Activated CD4-positive, alpha-beta T cell treated with anti-CD3 and anti-CD28 coated beads for 48 hours (primary cell): Measurements from ENCODE around the gene MED9.
"Not testable (repeated sequence)": the region's sequence is repeated elsewhere in the genome, so short reads cannot be mapped to it uniquely, and the experiment has no call there.

Experiments used
- DNase-seq: peaks from one replicate; pipeline ENCODE4 v3.0.0-alpha.2; 2020

The MED9 gene

DNA sequence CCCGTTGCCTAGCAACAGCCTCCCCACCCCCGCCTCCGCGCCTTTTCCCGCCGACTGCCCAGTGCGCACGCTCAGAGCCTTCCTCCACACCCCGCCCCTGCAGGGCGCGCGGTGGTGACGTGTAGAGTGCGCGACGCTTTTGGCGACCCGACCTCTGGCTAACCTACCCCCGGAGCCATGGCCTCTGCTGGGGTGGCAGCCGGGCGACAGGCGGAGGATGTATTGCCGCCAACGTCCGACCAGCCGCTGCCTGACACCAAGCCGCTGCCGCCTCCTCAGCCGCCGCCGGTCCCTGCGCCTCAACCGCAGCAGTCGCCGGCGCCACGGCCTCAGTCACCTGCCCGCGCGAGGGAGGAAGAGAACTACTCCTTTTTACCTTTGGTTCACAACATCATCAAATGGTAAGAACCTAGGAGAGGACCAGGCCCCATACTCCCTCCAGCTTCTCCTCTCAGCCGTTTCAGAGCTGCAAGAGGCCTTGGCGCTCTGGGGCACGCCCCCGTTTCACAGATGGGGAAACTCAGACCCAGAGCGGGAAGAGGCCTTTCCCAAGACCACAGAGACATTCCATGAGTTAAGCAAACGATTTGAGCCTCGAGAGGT, at the start of gene MED9:
Gene MED9 (plus strand): TSS at position 136 of the 603 bp plus-strand sequence. CDS start 42 bp downstream, at position 178.
- peak; percentile 97 for DNase-seq

- DNase-seq = no peak
Measured at GRCh38 chr17:17429222-17429621, 47.6 kb upstream of the MED9 start.

DNA sequence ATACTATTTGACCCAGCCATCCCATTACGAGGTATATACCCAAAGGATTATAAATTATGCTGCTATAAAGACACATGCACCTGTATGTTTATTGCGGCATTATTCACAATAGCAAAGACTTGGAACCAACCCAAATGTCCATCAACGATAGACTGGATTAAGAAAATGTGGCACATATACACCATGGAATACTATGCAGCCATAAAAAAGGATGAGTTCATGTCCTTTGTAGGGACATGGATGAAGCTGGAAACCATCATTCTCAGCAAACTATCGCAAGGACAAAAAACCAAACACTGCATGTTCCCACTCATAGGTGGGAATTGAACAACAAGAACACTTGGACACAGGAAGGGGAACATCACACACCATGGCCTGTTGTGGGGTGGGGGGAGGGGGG, 45.9 kb upstream of the MED9 start:
- not testable (repeated sequence) for DNase-seq

- no peak for DNase-seq
Measured at GRCh38 chr17:17431605-17432004, 45.2 kb upstream of the MED9 start.

- no peak for DNase-seq
Measured at GRCh38 chr17:17433000-17433703, 43.6 kb upstream of the MED9 start.

- no peak for DNase-seq
Measured at GRCh38 chr17:17434477-17434876, 42.3 kb upstream of the MED9 start.

- no peak for DNase-seq
Measured at GRCh38 chr17:17435323-17435722, 41.5 kb upstream of the MED9 start.

DNA sequence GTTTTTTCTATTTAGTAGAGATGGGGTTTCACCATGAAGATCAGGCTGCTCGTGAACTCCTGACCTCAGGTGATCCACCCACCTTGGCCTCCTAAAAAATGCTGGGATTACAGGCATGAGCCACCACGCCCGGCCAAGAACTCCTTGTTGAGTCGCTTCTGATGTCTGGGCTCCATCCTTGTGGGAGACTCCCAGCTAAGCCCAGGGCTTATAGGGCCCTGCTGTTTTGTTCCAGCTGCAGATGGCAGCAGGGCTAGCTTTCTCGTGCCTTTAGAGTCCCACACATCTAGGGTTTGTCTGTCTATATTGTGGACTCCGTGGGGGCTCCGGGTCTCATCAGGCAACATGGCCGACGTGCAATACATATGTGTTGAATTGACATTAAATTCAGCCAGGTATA, 39.3 kb upstream of the MED9 start:
- no peak for DNase-seq

GRCh38 chr17:17437893-17438292, 38.9 kb upstream of the MED9 start:
- no peak for DNase-seq

- peak; percentile 85 for DNase-seq
Measured at GRCh38 chr17:17440010-17440843, 36.6 kb upstream of the MED9 start.

DNA sequence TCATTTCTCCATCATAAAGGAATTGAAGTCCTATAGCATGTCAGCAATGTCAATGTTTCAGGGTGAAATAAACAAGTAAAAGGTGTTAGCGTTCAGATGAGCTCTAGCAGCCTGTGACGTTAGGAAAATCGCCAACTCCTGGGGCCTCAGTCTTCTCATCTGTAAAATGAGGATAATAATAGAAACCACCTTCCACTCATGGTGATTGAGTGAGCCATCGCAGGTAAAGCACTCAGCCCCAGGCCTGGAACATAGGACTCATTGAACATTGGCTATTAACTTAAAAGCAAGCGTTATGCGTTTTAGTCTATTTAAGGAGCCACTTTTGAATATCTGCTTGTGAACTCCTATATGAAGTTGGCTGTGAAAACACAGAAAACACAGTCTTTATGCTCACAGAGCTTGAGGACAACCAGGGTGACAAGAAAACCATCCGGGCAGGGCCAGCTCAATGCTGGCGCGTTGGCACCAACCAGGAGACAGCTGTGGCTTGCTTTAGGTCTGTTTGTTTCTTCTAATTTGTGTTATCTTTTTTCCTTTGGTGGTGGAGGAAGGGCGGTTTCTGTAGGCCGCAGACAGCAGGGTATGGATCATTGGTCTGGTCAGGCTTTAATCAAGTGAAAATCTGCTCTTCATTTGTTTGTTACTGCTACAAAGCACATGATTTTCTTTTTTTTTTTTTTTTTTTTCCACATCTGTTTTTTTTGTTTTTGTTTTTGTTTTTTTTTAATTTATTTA, 35.7 kb upstream of the MED9 start:
- DNase-seq = no peak

DNA sequence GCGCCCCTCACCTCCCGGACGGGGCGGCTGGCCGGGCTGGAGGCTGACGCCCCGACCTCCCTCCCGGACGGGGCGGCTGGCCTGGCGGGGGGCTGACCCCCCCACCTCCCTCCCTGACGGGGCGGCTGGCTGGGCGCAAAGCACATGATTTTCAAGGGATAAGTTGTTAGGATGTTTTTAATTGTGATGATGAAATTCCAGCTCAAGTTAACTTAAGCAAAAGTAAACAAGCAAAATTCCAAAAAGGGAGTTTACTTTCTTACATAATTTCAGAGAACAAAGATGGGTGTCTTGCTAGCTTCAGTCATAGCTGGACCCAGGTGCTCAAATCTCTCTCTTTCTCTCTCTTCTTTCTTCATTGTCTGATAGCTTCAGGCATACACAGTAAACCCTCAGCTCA, 33.6 kb upstream of the MED9 start:
- DNase-seq = no peak

DNA sequence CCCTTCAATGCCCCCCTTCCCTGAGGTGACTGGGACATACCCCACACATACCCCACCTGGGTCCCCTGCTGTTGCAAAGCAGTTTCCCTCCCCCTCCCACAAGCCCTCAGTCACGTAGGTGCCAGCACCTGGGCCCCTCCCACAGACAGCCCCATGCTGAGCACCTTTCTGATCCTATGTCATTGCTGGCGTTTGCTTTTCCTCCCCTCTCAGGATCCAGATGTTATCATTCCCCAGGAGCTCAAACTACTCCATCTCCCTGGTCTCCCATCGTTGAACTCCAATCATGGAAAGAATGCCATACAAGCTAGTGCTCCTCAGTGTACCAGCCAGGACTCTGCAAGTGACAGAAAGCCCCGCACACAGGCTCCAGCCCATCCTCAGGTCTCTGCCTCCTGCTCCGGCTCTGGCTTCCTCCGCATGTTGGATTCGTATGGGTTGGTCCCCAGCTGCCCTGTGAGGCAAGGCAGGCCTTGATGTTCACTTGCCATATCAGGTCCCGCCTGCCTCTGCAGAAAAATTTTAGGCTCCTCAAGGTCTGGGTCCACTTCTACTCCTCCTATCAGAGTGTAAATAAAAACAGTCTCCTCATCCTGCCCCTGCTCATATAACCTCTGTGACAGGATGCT, 31.4 kb upstream of the MED9 start:
- DNase-seq = no peak

- no peak for DNase-seq
Measured at GRCh38 chr17:17445925-17446665, 30.7 kb upstream of the MED9 start.

- DNase-seq = no peak
Measured at GRCh38 chr17:17446666-17447155, 30.1 kb upstream of the MED9 start.

- no peak for DNase-seq
Measured at GRCh38 chr17:17447264-17447663, 29.5 kb upstream of the MED9 start.

DNA sequence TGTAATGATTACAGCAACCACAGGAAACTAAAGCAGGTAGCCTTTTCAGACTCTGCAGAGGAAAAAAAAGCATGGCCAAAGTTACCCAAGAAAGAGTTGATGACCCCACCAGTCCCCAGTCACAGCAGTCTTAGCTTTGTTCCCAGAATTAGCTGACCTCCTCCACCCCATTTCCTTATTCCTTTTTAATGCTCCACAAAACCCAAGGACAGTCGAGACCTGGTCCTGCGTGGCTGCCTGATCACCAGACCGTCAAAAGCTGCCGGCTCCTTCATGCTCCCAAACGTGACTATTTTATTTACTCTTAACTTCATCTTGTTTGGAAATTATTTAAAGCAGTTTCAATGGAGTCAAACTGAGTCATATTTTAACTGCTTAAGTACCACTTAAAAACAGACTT, 28.7 kb upstream of the MED9 start:
- DNase-seq = no peak

GRCh38 chr17:17448723-17449122, 28.1 kb upstream of the MED9 start:
- no peak for DNase-seq

GRCh38 chr17:17453088-17453487, 23.7 kb upstream of the MED9 start:
- no peak for DNase-seq

GRCh38 chr17:17454276-17454675, 22.5 kb upstream of the MED9 start:
- no peak for DNase-seq

GRCh38 chr17:17454700-17455099, 22.1 kb upstream of the MED9 start:
- not testable (repeated sequence) for DNase-seq

DNA sequence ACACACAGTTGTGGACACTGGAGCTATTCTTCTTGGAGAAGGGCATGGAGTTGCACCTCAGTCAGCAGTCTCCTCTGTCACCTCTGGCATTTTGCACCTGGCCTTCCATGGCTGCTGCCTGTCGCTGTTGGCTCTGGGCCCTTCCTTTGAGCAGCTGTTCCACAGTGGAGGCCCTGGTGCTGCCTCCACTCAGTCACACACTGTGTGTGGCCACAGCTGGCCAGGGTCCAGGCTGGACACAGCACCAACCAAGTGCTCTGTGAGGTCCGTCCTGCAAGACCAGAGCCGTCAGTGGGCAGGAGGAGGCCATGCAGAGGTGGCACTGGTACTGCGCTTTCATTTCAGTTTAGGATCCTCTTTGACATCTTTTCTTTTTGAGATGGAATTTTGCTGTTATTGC, 21.6 kb upstream of the MED9 start:
- no peak for DNase-seq
